ENCODE data around the gene TNFRSF19.
A peak's percentile ranks its signal among the peaks of the same experiment; 100 is the strongest.
"Not testable (repeated sequence)": the region's sequence is repeated elsewhere in the genome, so short reads cannot be mapped to it uniquely, and the experiment has no call there.

Gene TNFRSF19

DNA sequence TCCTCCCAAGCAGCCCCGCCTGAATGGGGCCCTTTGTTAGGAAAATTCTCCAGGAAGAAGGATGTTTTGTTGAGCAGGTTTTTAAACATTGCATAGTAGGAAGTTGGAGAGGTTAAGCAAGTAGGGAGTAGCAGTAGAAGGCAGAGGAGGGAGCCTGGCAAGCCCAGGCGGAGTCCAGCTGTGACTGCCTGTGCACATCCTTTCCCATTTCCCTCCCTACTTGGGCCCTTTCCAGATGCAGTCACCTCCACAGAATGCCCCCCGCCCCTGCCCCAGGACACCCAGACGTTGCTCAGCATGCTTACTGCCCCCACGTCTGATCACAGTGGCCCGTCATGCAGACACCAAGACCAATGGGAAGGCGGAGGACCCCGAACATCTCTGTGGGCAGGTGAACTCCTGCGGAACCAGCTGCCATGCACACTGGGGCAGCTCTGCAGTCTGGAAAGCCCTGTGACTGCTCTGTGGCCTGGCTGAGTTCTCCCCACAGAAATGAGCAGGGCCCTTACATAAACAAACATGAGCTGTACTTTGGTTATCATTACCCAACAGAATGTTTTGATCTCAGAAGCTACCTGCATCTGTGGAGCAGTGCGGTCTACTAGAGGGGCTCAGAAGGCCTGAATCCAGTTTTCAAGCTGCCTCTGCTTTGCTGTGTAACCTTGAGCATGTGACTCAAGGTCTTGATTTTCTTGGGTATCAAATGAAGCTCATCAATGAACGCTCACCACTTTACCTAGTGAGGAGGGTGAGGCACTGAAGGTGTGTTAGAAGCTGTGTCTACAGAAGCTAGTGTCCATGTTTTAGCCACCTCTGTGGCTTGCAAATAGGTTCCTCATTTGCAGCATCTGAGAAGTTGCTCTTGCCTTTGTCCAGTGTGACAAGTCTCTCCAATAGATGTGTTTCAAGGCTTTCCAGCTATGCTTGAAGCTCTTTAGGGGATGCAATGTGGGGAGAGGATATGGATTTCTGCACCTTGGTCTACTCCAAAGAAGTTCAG lies 84.2 kb downstream of the TNFRSF19 start:
- no peak for DNase-seq (ENCODE audit: low spot score)

DNA sequence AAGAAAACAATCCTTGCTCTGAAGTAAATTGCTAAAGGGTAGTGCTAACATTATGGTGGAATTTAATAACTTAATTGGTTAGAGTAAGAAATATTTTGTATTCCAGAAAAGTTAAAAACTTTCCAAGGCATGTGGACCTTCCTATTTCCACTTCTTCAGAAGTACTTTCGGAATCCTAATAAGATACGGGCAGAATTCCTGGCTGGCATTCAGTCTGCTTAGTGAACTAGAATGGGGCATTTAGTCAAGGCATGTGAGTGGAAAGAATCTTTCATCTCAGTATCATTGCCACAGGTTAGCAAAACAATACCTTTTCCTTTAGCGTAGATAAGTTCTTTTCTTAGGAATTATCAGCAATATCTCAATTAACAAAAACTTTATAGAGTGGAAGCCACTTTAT lies 85.1 kb downstream of the TNFRSF19 start:
- no peak for DNase-seq (ENCODE audit: low spot score)

DNA sequence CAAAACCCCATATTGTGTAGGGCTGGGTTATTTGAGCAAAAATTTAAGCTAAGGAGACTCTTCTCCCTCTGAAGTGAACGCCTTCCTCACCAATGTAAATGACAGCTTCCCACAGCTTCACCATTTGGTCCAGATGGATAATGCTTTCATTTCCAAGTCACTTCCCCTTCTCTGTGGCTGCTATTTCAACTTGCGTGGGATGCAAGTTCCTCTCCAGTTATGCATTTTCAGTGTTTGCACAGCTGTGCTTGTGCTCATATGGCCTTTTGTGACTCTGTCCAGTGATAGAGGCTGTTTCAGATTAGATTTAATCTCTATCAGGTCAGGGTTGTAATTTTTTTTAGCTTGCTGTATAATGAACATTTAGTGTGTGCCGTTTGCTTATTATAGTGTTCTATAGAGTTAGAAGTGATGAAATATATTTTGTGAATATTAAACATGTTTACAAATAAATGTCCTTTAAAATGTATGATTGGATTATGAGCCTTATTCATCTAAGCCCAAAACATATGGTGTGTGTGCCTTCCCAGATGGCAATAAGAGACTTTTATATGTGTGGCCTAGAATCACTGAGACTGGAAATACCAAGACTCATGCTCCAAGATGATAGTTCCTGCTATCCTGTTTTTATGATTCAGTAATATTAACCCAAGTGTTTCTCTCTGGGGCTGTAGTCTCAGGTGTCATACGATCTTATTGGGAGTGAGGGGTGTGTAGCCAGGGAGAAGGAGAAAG lies 86.6 kb downstream of the TNFRSF19 start:
- peak; percentile 49 for DNase-seq (ENCODE audit: low spot score)

DNA sequence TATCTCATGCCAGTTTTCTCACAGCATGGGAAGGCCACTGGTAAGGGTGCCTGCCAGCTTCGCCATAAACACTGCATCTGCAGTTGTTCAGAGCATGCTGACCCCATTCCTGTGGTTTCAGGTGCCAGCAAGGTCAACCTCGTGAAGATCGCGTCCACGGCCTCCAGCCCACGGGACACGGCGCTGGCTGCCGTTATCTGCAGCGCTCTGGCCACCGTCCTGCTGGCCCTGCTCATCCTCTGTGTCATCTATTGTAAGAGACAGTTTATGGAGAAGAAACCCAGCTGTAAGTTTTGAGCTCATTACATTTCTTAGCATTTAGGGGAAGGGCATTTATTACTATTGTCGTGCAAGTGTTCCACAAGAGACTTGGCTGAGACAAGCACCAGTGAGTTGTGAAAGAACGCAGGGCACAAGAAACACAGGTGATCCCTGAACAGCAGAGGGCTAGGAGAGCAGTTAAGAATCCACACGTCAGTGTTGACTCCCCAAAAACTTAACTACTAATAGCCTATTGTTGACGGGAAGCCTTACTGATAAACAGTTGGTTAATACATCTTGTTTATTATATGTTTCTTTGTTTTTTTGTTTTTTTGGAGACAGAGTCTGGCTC lies 88.8 kb downstream of the TNFRSF19 start:
- no peak for DNase-seq (ENCODE audit: low spot score)

DNA sequence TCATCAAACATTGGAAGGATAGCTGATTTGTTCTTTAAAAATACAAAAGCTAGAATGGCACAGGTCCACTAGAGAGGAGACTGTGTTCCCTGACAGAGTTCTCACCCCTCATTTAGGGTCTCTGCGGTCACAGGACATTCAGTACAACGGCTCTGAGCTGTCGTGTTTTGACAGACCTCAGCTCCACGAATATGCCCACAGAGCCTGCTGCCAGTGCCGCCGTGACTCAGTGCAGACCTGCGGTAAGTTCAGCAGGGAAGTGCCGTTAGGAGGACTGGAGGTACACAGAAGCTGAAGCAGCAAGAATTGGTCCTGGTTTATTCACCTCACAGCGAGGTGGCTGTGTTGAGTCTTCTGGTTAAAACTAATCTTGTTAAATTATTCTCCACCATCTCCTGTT lies 90.0 kb downstream of the TNFRSF19 start:
- no peak for DNase-seq (ENCODE audit: low spot score)

DNA sequence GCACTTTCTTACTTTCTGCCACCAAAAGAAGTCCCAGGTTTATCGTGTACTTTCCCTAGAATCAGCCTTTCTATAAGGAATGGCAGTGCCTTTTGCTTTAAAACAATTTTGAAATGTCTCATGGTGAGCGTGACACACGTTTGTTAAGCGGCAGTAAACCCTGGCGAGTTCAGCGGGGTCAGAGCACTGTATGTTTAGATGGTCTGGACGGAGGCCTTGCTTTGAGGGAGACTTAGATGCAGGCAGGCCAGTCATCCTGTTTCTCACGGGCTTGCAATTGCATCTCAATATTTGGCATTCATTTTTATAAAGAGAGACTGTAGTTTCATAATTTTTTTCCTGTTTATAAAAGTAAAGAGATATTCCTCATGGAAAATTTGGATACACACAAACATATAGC lies 96.4 kb downstream of the TNFRSF19 start:
- DNase-seq (ENCODE audit: low spot score) = no peak

DNA sequence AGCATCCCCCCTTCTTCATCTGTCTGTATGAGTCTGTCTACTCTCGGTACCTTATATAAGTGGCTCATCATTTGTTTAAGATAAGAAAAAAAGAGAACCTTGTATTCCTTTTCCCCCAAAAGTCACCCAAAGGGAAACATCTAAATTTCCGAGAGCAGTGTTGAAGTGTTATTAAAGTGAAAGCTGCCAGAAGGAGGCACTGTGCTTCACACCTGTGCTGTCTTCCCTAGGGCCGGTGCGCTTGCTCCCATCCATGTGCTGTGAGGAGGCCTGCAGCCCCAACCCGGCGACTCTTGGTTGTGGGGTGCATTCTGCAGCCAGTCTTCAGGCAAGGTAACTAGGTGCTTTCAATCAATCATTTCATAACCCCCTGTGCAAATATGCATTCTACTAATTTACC lies 97.5 kb downstream of the TNFRSF19 start:
- DNase-seq (ENCODE audit: low spot score) = no peak

DNA sequence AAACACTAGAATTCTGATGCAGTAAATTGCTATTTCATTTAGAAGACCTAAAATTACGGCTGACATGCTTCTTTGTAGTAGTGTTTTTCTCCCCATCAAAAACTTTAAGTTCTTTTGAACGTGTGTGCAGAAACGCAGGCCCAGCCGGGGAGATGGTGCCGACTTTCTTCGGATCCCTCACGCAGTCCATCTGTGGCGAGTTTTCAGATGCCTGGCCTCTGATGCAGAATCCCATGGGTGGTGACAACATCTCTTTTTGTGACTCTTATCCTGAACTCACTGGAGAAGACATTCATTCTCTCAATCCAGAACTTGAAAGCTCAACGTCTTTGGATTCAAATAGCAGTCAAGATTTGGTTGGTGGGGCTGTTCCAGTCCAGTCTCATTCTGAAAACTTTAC lies 98.3 kb downstream of the TNFRSF19 start:
- DNase-seq (ENCODE audit: low spot score) = no peak

DNA sequence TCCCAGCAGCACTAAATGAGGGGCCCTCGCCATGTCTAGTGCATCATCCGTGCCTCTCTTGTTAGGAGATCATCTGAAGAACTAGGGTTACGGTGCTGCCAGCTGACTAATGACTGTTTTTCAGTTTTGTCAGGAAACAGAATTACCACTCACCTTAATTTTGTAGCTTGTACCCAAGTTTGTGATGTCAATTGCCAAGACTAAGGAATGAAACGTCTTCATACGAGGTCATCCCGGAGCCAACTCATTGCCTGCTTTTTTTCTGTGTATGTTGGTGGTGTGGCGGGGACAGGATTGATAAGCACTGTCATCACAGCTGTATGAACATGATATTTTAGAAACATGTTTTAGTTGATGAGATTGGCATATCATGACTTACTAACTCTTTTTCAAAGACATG lies 100.6 kb downstream of the TNFRSF19 start:
- DNase-seq (ENCODE audit: low spot score) = no peak

DNA sequence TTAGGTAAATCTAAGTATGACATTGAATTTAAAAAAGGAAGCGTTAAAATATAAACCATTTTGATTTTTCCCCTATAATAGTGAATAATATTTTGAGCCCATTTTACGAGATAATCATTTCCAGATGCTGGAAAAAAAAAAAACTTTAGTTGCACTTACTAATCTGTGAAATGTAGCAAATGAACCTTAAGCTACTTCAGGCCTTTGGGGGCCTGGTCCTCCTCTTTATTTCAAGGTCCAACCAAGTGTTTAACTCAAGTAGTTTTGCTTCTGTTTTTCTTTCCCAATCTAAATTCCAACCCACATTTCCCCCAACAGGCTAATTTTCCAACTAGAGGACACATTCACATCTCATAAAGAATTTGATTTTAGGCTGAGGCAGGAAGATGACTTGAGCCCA lies 101.2 kb downstream of the TNFRSF19 start:
- no peak for DNase-seq (ENCODE audit: low spot score)

DNA sequence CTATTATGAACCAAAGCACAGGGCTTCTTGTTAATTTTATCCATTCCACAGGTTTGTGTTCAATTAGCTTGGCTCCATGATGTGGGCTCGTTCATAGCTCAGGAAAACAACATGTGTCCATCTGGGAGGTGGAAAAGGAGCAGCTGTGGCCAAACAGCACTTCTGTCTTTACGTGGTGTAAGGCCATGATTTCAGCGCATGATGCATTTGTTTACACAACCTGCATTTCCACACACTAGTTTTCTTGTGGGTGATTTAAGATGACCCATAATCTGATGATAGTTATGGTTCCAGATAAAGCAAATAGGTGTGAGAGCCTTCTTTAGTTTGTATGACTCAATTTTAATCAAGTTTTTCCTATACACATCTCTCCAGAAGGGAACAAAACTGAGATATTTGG lies 101.7 kb downstream of the TNFRSF19 start:
- no peak for DNase-seq (ENCODE audit: low spot score)

DNA sequence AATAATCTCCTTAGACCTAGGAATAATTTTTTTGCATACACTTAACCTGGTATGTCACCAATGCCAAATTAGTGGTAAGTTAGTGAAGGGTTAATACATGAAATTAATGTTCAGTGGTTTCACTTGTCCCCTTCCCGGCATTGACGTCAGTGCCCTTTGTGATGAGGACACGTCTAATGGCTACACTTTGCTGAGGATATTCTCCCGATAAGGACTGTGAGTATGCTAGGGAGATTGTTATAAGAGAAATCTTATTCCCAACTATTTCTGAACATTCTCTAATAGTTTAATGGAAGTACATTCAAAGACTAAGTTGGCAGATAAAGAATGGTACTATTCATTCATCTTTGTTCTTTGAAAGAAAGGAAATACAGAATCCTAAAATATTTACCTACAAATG lies 102.4 kb downstream of the TNFRSF19 start:
- no peak for DNase-seq (ENCODE audit: low spot score)

DNA sequence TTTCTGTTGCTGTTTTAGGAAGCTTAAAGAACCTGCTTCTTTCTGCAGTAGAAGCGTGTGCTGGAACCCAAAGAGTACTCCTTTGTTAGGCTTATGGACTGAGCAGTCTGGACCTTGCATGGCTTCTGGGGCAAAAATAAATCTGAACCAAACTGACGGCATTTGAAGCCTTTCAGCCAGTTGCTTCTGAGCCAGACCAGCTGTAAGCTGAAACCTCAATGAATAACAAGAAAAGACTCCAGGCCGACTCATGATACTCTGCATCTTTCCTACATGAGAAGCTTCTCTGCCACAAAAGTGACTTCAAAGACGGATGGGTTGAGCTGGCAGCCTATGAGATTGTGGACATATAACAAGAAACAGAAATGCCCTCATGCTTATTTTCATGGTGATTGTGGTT lies 103.1 kb downstream of the TNFRSF19 start:
- no peak for DNase-seq (ENCODE audit: low spot score)

DNA sequence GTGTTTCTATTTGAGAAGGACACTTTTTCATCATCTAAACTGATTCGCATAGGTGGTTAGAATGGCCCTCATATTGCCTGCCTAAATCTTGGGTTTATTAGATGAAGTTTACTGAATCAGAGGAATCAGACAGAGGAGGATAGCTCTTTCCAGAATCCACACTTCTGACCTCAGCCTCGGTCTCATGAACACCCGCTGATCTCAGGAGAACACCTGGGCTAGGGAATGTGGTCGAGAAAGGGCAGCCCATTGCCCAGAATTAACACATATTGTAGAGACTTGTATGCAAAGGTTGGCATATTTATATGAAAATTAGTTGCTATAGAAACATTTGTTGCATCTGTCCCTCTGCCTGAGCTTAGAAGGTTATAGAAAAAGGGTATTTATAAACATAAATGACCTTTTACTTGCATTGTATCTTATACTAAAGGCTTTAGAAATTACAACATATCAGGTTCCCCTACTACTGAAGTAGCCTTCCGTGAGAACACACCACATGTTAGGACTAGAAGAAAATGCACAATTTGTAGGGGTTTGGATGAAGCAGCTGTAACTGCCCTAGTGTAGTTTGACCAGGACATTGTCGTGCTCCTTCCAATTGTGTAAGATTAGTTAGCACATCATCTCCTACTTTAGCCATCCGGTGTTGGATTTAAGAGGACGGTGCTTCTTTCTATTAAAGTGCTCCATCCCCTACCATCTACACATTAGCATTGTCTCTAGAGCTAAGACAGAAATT lies 103.8 kb downstream of the TNFRSF19 start:
- DNase-seq (ENCODE audit: low spot score) = no peak

DNA sequence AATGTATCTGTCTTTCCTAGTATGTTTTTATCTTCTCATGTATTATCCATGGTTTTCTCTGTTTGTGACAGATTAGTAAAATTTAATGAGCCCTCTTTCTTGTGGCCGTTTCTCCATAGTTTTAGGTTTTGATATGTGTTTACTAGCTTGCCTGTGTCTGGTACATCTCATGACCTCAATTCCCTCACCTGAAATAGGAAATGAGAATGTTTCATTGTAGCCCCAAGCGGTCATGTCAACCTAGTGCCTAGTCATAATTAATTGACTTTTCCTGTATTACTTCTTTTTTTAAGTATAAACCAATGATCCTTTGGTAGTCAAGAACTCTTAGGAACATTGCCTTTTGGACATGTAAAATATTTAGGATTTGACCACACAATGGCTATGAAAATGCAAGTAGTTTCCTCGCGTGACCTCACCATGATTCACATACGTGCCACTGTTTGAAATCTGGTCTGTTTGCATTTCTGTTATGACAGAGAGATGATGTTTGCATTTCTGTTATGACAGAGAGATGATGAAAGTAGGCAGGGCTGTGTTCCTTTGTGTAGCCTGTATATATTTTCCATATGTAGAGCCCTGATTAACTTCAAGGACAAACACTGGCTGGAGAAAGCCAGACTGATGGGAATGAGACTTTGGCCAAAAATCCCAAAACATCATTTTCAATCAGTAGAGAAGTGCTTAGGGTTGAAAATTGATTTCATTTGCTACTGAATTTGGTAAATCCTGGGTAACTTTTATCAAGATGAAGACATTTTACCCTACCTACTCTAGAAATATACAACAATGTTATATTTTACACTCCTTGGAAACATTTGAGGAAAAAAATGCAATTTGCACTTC lies 104.8 kb downstream of the TNFRSF19 start:
- no peak for DNase-seq (ENCODE audit: low spot score)

DNA sequence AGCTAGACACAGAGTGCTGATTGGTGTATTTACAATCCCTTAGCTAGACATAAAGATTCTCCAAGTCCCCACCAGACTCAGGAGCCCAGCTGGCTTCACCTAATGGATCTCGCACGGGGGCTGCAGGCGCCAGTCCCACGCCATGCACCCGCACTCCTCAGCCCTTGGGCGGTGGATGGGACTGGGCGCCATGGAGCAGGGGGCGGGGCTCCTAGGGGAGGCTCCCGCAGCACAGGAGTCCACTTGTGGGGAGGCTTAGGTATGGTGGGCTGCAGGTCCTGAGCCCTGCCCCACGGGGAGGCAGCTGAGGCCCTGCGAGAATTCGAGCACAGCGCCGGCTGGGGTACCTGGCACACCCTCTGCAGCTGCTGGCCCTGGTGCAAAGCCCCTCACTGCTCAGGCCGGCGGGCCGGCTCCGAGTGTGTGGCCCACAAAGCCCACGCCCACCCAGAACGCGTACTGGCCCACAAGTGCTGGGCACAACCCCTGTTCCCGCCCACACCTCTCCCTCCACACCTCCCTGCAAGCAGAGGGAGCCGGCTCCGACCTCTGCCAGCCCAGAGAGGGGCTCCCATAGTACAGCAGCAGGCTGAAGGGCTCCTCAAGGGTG lies 107.6 kb downstream of the TNFRSF19 start:
- DNase-seq (ENCODE audit: low spot score) = not testable (repeated sequence)

DNA sequence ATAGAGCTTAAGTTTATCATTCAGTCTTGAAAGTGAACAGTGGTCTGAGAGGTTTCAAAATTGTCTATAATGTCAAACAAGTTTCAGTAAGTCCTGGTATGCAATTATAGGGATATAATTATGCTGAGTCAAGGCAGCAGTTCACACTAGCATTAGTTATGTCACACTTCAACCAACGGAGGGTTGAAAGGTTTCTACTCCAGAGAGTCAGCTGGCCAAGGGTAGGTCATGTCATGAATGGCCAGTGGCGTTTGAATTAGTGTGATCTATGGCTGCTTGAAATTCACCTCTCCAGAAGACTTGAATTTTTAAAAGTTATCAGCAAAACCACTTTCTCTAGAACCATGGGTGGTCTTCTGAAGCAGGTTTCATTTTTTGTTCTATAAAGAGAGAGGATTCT lies 108.6 kb downstream of the TNFRSF19 start:
- no peak for DNase-seq (ENCODE audit: low spot score)

DNA sequence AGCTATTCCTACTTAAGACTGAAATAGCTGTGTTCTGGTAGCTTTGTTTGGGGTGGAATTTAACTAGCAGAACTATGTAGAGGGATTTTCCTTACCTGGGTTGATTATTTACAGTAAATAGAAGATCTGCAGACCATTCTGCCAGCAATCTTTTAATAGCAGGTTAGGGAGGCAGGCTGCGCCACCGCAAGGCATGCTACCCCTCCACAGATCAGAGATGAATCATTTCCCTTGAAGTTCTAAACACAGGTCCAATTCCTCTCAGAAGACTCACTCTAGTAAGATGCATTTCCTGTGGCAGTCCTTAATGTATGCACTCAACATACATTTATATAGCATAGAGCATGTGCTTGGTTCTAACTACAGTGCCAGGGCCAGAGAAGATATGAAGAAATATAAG lies 109.0 kb downstream of the TNFRSF19 start:
- no peak for DNase-seq (ENCODE audit: low spot score)

DNA sequence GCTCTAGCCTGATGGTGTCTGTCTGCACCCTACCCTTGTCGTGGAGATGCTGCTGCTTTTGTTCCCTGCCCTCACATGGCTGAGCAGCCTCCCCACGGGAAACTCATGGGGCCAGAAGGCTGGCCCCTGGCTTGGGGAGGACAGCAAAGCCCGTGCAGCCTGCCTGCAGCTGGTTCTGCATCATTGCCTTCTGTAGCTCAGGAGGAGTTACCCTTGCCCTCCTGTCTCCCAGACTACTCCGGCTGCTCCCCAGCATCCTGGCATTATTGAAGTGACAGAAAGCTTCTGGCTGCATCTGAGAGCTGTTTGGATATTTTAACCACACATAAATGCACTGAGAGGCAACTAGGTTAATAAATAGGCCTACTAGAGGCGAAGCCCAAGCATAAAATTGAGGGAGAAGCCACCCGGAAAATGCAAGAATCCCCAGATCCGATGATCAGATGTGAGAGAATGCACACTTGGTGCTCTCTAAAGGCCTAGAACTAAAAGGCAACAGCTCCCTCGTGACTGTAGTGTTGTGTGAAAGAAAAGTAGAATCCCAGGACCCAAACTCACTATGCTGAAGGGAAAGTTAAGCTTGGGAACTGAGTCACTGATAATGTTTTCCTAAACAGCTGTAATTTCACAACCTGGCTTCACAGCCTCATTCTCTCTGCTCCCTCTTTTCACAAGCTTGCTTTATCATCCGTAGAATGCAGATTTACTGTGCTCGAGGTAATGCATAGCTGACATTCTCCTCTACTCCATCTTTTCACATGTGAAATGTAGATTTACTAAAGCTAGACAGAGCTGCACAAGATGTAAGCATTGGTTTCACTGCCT lies 110.8 kb downstream of the TNFRSF19 start:
- no peak for DNase-seq (ENCODE audit: low spot score)

Data from SK-N-DZ (cell line).